CD4-positive, alpha-beta T cell treated with Interleukin-21 for 1 hour (primary cell): ENCODE results near the gene USP50.
"Not testable (repeated sequence)": the region's sequence is repeated elsewhere in the genome, so short reads cannot be mapped to it uniquely, and the experiment has no call there.

Source experiments
- DNase-seq: peaks from one replicate; pipeline ENCODE4 v3.0.0-alpha.2; 2020

The USP50 gene

DNA sequence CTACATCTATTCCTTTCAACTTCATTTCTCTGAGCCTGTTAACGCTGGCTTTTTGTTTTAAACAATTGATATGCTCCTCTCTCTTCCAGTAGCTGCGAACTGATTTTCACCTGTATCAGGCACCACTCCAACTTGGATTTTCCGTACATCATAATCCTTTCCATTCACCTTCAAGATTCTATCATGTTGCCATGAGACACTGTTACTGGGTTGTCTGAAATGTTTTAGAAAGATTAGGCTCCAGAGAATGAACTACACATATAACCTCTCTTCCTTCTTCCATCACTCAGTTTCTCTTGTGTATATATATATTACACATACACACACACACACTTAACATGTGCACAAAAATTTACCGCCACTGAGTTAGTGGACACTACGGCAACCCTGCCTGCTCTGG, at the start of gene USP50:
TSS of gene USP50 (minus strand) at position 101 of the 400 bp plus-strand sequence. CDS start 141 bp downstream, outside the sequence.
- no peak for DNase-seq

GRCh38 chr15:50594311-50594710, 47.8 kb upstream of the USP50 start:
- DNase-seq, result no peak

DNA sequence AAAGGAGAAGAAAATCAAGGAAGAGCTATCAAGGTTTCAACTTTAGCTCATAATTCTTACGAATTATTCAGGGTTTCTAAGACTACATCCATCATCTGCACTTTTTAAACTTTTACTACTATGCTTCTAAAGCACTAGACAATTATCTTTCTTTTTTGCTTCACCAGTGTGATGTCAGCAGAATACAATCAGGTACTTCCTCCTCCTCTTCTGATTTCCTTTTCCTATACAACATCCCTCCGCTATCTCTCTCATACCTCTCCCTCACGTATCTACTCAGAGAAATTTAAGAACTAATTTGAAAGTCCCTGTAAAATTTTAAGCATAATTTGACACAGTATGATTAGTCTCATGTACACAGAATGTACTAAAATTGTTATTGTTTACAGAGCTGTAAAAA, 47.3 kb upstream of the USP50 start:
- DNase-seq, result no peak

DNA sequence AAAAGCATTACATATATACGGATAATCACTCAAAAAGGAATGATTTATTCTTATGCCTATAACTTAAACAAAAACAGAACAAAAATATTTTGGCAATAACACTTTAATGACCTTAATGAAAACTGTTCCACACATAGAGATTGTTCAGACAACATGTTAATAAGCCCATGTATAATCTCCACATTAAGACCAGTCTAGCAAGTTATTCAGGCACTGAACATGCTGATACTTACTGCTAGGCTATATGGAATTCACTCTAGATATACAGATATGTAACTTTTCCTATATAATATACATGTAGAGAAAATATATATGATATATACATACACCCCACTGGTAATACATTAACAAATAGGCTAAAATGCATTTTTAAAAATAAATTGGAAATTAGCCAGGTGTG, 43.8 kb upstream of the USP50 start:
- no peak for DNase-seq

- no peak for DNase-seq
Measured at GRCh38 chr15:50577492-50577891, 31.0 kb upstream of the USP50 start.

DNA sequence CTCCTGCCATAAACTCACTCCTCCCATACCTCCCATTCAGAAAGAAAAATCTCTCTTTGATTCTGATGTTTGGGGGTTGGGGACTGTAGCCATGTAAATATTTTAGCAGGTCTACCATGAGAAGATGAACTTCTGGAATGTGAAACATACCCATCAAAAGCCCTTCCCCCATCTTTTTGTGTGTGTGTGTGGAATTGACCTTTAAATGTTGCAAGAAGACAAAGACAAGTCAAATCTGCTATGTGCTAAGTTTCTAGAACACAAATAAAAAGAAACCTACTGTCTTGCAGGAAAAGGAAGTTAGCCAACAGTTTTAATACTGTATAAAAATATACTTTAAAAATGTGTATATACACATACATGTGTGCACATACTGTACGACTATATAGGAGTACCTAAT, 29.7 kb upstream of the USP50 start:
- no peak for DNase-seq

DNA sequence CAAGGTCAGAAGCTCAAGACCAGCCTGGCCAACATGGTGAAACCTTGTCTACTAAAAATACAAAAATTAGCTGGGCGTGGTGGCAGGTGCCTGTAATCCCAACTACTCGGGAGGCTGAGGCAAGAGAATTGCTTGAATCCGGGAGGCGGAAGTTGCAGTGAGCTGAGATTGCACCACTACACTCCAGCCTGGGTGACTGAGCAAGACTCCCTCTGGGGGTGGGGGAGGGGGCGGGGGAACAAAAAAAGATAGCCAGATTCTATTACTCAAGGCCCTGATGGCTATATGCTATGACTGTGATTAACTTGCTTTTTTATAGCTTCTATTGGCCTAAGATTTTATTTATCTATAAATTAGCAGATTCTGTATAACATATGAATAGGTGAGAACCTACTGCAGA, 27.4 kb upstream of the USP50 start:
- DNase-seq, result not testable (repeated sequence)

DNA sequence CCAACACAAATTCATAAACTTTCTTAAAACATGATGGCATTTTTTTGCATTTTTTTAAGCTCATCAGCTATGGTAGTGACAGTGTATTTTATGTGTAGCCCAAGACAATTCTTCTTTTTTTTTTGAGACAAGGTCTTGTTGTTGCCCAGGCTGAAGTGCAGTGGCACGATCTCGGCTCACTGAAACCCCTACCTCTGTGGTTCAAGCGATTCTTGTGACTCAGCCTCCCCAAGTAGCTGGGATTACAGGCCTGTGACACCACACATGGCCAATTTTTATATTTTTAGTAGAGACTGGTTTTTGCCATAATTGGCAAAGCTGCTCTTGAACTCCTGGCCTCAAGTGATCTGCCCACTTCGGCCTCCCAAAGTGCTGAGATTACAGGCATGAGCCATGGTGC, 17.3 kb upstream of the USP50 start:
- DNase-seq, result no peak

GRCh38 chr15:50562735-50563640, 16.5 kb upstream of the USP50 start:
- DNase-seq, result no peak

DNA sequence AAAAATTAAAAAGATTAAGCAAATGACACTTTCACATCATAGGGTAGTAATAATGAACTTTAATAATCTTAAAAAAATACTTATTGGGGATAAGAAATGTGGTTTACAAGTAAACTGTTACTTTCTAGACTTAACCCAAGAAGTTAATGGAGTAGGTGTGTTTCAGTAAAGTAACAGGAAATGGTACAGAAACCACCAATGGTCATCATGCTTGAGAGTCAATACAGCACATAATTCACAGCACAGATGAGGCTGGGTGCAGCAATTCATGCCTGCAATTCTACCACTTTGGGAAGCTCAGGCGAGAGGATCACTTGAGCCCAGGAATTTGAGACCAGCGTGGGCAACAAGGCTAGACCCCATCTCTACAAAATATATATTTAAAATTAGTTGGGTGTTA, 11.5 kb upstream of the USP50 start:
- DNase-seq, result no peak

DNA sequence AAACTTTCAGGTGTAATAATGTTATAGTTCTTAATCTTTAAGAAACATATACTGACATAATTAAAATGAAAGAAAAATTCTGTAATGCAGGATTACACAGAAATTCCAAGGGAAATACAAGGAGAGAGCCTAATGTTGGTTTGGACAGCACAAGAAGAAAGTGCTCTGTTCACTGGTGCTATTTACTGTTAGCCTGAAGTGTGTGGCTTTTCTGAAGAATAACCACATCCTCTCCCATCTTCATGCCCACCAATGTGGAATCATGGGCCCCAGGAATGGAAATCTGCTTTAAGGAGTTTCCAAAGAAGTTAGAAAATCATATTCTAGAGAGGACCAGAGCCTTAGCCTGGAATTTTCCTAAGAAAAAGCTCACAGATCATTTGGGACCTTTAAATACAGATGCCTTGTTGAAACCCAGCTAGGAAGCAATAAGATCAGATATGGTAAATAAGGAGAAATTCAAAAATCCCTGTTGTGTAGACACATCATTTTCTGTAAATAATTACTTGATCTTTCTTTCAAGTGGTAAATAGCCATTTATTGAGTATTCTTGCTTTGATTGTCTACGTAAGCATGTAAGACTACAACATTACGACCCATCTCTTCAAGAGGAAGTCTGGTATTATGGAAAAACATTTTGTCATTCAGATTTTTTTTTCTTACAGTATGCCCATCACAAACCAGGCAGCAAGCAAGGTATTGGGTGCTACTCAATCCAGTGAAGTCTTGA, 10.3 kb upstream of the USP50 start:
- DNase-seq, result no peak

GRCh38 chr15:50552238-50552637, 5.8 kb upstream of the USP50 start:
- no peak for DNase-seq

DNA sequence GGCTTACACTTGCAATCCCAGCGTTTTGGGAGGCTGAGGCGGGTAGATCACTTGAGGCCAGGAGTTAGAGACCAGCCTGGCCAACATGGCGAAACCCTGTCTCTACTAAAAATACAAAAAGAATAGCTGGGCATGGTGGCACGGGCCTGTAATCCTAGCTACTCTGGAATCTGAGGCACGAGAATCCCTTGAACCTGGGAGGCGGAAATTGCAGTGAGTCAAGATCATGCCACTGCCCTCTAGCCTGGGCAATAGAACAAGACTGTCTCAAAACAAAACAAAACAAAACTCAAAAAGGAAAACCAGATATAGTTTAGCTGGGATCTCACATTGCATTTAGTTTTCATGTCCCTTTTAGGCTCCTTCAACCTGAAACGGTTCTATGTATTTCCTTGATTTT, 2.9 kb upstream of the USP50 start:
- DNase-seq, result no peak

DNA sequence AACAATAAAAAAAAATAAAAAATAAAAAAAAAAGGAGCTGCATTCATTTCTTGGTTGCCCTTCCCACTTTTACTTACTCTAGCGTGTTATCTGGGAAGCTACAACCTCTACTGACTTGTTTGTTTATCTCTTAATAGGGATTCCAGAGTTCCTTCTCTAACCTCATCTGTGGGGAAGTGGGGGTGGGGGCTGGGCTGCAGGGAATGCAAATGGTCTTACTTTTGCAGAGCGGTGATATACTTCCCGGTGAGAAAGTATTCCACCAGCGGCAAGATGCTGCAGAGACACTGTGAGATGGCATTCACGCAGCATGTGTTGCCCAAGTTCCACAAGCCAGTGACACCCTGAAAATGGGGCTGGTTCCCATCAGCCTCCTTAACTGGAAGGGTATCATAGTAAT, 2.1 kb downstream of the USP50 start:
- DNase-seq, result no peak

DNA sequence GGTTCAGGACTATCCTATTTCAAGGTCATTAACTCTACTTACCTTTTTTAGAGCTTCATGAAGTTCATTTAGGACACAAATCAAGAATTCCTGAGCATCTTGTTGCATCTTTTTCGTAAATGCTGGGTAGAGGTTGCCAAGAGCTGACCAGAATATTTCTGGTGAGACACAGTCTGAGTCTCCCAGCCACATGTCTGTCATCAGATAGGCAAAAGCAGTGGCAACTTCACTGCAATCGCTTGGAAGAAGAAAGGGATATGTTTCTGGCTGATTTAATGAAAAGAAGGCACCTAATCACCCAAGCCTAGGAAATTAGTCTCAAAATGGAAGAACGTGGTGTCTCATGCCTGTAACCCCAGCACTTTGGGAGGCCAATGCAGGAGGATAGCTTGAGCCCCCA, 2.9 kb downstream of the USP50 start:
- DNase-seq, result no peak

GRCh38 chr15:50542887-50543210, 3.6 kb downstream of the USP50 start:
- no peak for DNase-seq

GRCh38 chr15:50531766-50532165, 14.7 kb downstream of the USP50 start:
- DNase-seq, result no peak

DNA sequence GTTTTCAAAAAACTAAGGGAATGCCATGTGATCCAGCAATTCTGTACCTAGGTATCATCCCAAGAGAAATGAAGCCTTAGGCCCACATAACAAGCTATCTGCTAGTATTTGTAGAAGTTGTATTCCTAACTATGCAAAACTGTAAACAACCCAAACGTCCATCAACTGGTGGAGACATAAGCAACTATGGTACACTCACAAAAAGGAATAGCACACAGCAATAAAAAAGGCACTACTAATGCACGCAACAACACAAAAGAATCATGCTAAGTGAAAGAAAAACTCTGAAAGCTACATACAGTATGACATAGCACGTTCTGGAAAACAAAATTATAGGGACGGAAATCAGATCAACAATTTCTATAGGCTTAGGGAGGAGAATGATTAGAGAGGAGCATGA, 15.3 kb downstream of the USP50 start:
- no peak for DNase-seq

DNA sequence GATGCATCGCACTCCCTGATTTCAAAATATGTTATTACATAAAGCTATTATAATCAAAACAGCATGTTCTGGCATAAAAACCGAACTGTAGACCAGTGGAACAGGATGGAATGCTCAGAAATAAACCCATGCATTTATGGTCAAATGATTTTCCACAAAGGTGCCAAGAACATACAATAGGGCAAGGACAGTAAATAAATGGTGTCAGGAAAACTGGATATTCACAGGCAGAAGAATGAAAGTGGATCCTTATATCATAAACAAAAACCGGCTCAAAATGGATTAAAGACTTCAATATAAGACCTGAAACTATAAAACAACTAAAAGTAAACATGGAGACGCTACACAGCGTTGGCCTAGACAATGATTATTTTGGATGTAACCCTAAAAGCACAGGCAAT, 22.6 kb downstream of the USP50 start:
- DNase-seq, result no peak

- no peak for DNase-seq
Measured at GRCh38 chr15:50519740-50520425, 26.6 kb downstream of the USP50 start.

- DNase-seq, result no peak
Measured at GRCh38 chr15:50513001-50513400, 33.5 kb downstream of the USP50 start.

- no peak for DNase-seq
Measured at GRCh38 chr15:50506121-50506520, 40.3 kb downstream of the USP50 start.

- not testable (repeated sequence) for DNase-seq
Measured at GRCh38 chr15:50505656-50506055, 40.8 kb downstream of the USP50 start.

GRCh38 chr15:50503144-50503543, 43.3 kb downstream of the USP50 start:
- DNase-seq, result no peak
